ENCODE data around the gene ZNF384.
A peak's percentile ranks its signal among the peaks of the same experiment; 100 is the strongest.

Gene ZNF384

GRCh38 chr12:6632026-6632983, 56.9 kb downstream of the ZNF384 start:
- TF ChIP-seq ZNF623 (tag by site-specific recombination; IDR thresholded peaks at IDR 0.05), result no peak
- TF ChIP-seq ZNF266 (tag by site-specific recombination; IDR thresholded peaks at IDR 0.05; ENCODE audit: low read depth), result no peak
- no peak for TF ChIP-seq SP7 (tag by site-specific recombination; IDR thresholded peaks at IDR 0.05)
- no peak for TF ChIP-seq WT1 (tag by site-specific recombination; IDR thresholded peaks at IDR 0.05)
- 0 out of 2 replicates have a peak, but pooled peaks have one; percentile 31 for TF ChIP-seq ZBTB48 (tag by site-specific recombination; IDR thresholded peaks at IDR 0.05)
- TF ChIP-seq PRDM4 (tag by site-specific recombination; IDR thresholded peaks at IDR 0.05), result no peak
- 0 out of 2 replicates have a peak, but pooled peaks have one; percentile 15 for TF ChIP-seq ZNF394 (tag by site-specific recombination; IDR thresholded peaks at IDR 0.05; ENCODE audit: borderline replicate concordance)
- peak; percentile 34; the same call in 1 of the 2 replicates for TF ChIP-seq GLIS1 (tag by site-specific recombination; IDR thresholded peaks at IDR 0.05)
- no peak for TF ChIP-seq ZNF324 (tag by site-specific recombination; IDR thresholded peaks at IDR 0.05)
- no peak for TF ChIP-seq ZNF510 (tag by site-specific recombination; IDR thresholded peaks at IDR 0.05; ENCODE audit: insufficient replicate concordance)
- H3K36me3 ChIP-seq (ENCODE audit: control insufficient read depth in 2 of 2, insufficient read depth in 1 of 2, low read length in 2 of 2), result no peaks in the 10 kb centered on the region
- H3K4me1 ChIP-seq (ENCODE audit: control insufficient read depth, insufficient read depth, low read length), result peaks cover 3% of the 10 kb centered on the region; the same call in 1 of the 2 replicates
- no peak overlapping the region for H3K27ac ChIP-seq (ENCODE audit: extremely low read depth, low read depth, low read length)
- no peak overlapping the region for H3K4me3 ChIP-seq (ENCODE audit: low read depth, low read length)
- ChIA-PET CTCF (interaction anchor here (0.6 to 1.7 kb wide), 4 partner anchors 11 to 332 kb away, joined by 3 to 4 read pairs (median 4); no protein-coding TSS in a partner anchor), POLR2A (interaction anchor here (0.6 to 1.1 kb wide), 4 partner anchors 36 to 219 kb away, joined by 3 to 5 read pairs (median 4); partner anchors contain the start of genes CDCA3, COPS7A and NOP2)
- H3K9me3 ChIP-seq (ENCODE audit: control insufficient read depth, insufficient read depth, low read depth, low read length), result no peaks in the 10 kb centered on the region

GRCh38 chr12:6631549-6631961, 57.6 kb downstream of the ZNF384 start:
- Histone ChIP-seq H3K36me3 (ENCODE audit: control insufficient read depth in 2 of 2, insufficient read depth in 1 of 2, low read length in 2 of 2) (no peaks in the 10 kb centered on the region), H3K4me1 (ENCODE audit: control insufficient read depth, insufficient read depth, low read length) (peaks cover 3% of the 10 kb centered on the region; the same call in 1 of the 2 replicates), H3K4me3 (ENCODE audit: low read depth, low read length) (no peak overlapping the region), H3K9me3 (ENCODE audit: control insufficient read depth, insufficient read depth, low read depth, low read length) (no peaks in the 10 kb centered on the region), H3K27ac (ENCODE audit: extremely low read depth, low read depth, low read length) (0 out of 2 replicates have a peak overlapping the region, but pooled peaks have one; percentile 17)
- ChIA-PET CTCF (interaction anchor here (0.6 to 1.7 kb wide), 3 partner anchors 13 to 333 kb away, joined by 3 to 4 read pairs (median 3); no protein-coding TSS in a partner anchor), POLR2A (interaction anchor here (0.8 kb wide), 1 partner anchor 220 kb away, joined by 3 read pairs; the partner anchor contains the start of gene CDCA3)
- TF ChIP-seq, protein P1, sequence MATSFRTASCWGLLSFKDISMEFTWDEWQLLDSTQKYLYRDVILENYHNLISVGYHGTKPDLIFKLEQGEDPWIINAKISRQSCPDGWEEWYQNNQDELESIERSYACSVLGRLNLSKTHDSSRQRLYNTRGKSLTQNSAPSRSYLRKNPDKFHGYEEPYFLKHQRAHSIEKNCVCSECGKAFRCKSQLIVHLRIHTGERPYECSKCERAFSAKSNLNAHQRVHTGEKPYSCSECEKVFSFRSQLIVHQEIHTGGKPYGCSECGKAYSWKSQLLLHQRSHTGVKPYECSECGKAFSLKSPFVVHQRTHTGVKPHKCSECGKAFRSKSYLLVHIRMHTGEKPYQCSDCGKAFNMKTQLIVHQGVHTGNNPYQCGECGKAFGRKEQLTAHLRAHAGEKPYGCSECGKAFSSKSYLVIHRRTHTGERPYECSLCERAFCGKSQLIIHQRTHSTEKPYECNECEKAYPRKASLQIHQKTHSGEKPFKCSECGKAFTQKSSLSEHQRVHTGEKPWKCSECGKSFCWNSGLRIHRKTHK (tag by site-specific recombination; IDR thresholded peaks at IDR 0.05), result no peak
- TF ChIP-seq PRDM1 (tag by site-specific recombination; IDR thresholded peaks at IDR 0.05) (no peak), SP2 (tag by site-specific recombination; IDR thresholded peaks at IDR 0.05) (no peak)

GRCh38 chr12:6630736-6631135, 58.4 kb downstream of the ZNF384 start:
- CTCF ChIA-PET, result interaction anchor here (0.5 to 1.7 kb wide), 3 partner anchors 13 to 27 kb away, joined by 3 to 5 read pairs (median 4); no protein-coding TSS in a partner anchor
- POLR2A ChIA-PET, result no interaction called here
- Histone ChIP-seq H3K36me3 (ENCODE audit: control insufficient read depth in 2 of 2, insufficient read depth in 1 of 2, low read length in 2 of 2) (no peaks in the 10 kb centered on the region), H3K9me3 (ENCODE audit: control insufficient read depth, insufficient read depth, low read depth, low read length) (no peaks in the 10 kb centered on the region), H3K4me1 (ENCODE audit: control insufficient read depth, insufficient read depth, low read length) (peaks cover 3% of the 10 kb centered on the region; the same call in 1 of the 2 replicates), H3K27ac (ENCODE audit: extremely low read depth, low read depth, low read length) (no peak overlapping the region), H3K4me3 (ENCODE audit: low read depth, low read length) (no peak overlapping the region)
- TF ChIP-seq INSM2 (tag by site-specific recombination; IDR thresholded peaks at IDR 0.05) (no peak), ZNF366 (tag by site-specific recombination; conservative IDR thresholded peaks at IDR 0.05) (0 out of 2 replicates have a peak, but pooled peaks have one; percentile 20)
